Natural killer cell (primary cell): ENCODE results near the gene ABCD1. TPM values are rescaled to one million over a fixed set of nuclear protein-coding genes. Genes with fewer than 3 reads are reported as not detected.

Source experiments
- ATAC-seq, 3 donors: fragments of 150-1000 bp in 2 of 3; fragments of 200-7000 bp in 1 of 3; cut with Tn5 transposase; 1 replicate in 1 of 3; 2 replicates in 2 of 3; pipeline ENCODE4 v1.10.0; 2021; ENCODE audit warnings: mild to moderate bottlenecking in 2 of 3, moderate library complexity in 2 of 3
- DNase-seq, 2 donors: peaks; one replicate each; pipeline versions ENCODE4 v3.0.0 to v3.0.0-alpha.2; 2013 to 2021; ENCODE audit warnings: mixed read lengths in 1 of 2
- H3K27ac ChIP-seq: one replicate; pipeline ENCODE4 v1.5.1; 2013; ENCODE audit warnings: mild to moderate bottlenecking, low read length
- H3K27me3 ChIP-seq: one replicate; pipeline ENCODE4 v1.6.1; 2013; ENCODE audit warnings: low read length; ENCODE audit not compliant: control insufficient read depth, insufficient read depth
- H3K36me3 ChIP-seq: one replicate; pipeline ENCODE4 v1.6.1; 2013; ENCODE audit warnings: low read length; ENCODE audit not compliant: control insufficient read depth, insufficient read depth
- H3K4me1 ChIP-seq: one replicate; pipeline ENCODE4 v1.6.1; 2013; ENCODE audit warnings: low read length; ENCODE audit not compliant: control insufficient read depth, insufficient read depth
- H3K4me3 ChIP-seq: one replicate; pipeline ENCODE4 v1.5.1; 2013; ENCODE audit warnings: low read length
- H3K9me3 ChIP-seq: one replicate; pipeline ENCODE4 v1.6.1; 2013; ENCODE audit warnings: low read length; ENCODE audit not compliant: control insufficient read depth, insufficient read depth
- H3K27ac Mint-ChIP-seq, 2 donors: one replicate each; pipeline ENCODE4 v1.8.0; 2022; ENCODE audit warnings: mild to moderate bottlenecking in 2 of 2, mixed read lengths in 2 of 2, moderate library complexity in 1 of 2
- H3K27me3 Mint-ChIP-seq, 2 donors: one replicate each; pipeline ENCODE4 v1.8.0; 2022; ENCODE audit warnings: low read depth in 2 of 2, mixed read lengths in 2 of 2
- H3K36me3 Mint-ChIP-seq: one replicate; pipeline ENCODE4 v1.8.0; 2022; ENCODE audit warnings: mixed read lengths
- H3K4me1 Mint-ChIP-seq, 2 donors: one replicate each; pipeline ENCODE4 v1.8.0; 2022; ENCODE audit warnings: mixed read lengths in 2 of 2
- H3K4me3 Mint-ChIP-seq: one replicate; pipeline ENCODE4 v1.8.0; 2022; ENCODE audit warnings: mild to moderate bottlenecking, moderate library complexity, mixed read lengths
- H3K9me3 Mint-ChIP-seq, 2 donors: one replicate each; pipeline ENCODE4 v1.8.0; 2022; ENCODE audit warnings: mixed read lengths in 2 of 2
- CTCF ChIP-seq: fragments of 200-600 bp; IDR thresholded peaks from one replicate; pipeline ENCODE4 v1.8.0; 2022; ENCODE audit warnings: antibody characterized with exemption
- WGBS: methylation state at CpG from one replicate; pipeline ENCODE4 v1.1.7; 2013; ENCODE audit warnings: missing lambda C conversion rate; ENCODE audit not compliant: insufficient coverage; 5-methylcytosine and 5-hydroxymethylcytosine counted together
- intact Hi-C: fragments of 100-400 bp; cut with micrococcal nuclease; formaldehyde crosslinking; loops from one replicate; pipeline ENCODE4 v1.14.2; 2022
- total RNA-seq, 4 donors: library from RNA; stranded (reverse); fragments of 120-200 nt in 1 of 4; gene quantifications; one replicate each; pipeline versions ENCODE4 v1.2.3 to v1.2.4, GENCODE V29; 2013 to 2022

Gene ABCD1
- total RNA-seq, 3 donors from 2014 or later (not counting 1 experiment from before 2014, with no cell fraction given), result 12.2 to 13.9 (median 13.8) TPM

GRCh38 chrX:153722704-153723350, 1.8 kb upstream of the ABCD1 start:
- DNase-seq (peak in 1 of 2 donors; percentile 8), ATAC-seq (no peak)
- 29% methylated on average over 11 of the region's 12 CpGs for WGBS
- H3K4me3 Mint-ChIP-seq, result peak overlapping the region; percentile 81
- TF ChIP-seq CTCF, result no peak
- Histone ChIP-seq H3K36me3 (peaks cover 25% of the 10 kb centered on the region), H3K27ac (peak overlapping the region; percentile 53), H3K4me3 (peak overlapping the region; percentile 58), H3K4me1 (peaks cover 46% of the 10 kb centered on the region), H3K27me3 (no peaks in the 10 kb centered on the region), H3K9me3 (no peaks in the 10 kb centered on the region)
- H3K4me1 Mint-ChIP-seq, result peaks cover 18 to 34% of the 10 kb centered on the region in 2 donors
- H3K36me3 Mint-ChIP-seq, result no peaks in the 10 kb centered on the region
- peak overlapping the region; percentile 74 to 80 for H3K27ac Mint-ChIP-seq
- no peaks in the 10 kb centered on the region for H3K27me3 Mint-ChIP-seq
- H3K9me3 Mint-ChIP-seq, result no peaks in the 10 kb centered on the region
- intact Hi-C loops, result no loop called here

GRCh38 chrX:153723351-153724251, 1.1 kb upstream of the ABCD1 start:
- H3K4me1 Mint-ChIP-seq, result peaks cover 18 to 35% of the 10 kb centered on the region in 2 donors
- Histone ChIP-seq H3K27ac (peak overlapping the region; percentile 53), H3K27me3 (no peaks in the 10 kb centered on the region), H3K9me3 (no peaks in the 10 kb centered on the region), H3K4me3 (peak overlapping the region; percentile 58), H3K4me1 (peaks cover 54% of the 10 kb centered on the region), H3K36me3 (peaks cover 22% of the 10 kb centered on the region)
- WGBS, result 0% methylated on average over 78 of the region's 78 CpGs
- intact Hi-C loops, result no loop called here
- no peaks in the 10 kb centered on the region for H3K9me3 Mint-ChIP-seq
- no peaks in the 10 kb centered on the region for H3K36me3 Mint-ChIP-seq
- DNase-seq, result peak in 1 of 2 donors; percentile 77
- peak; percentile 2 to 15 (median 9) for ATAC-seq
- H3K27ac Mint-ChIP-seq, result peak overlapping the region; percentile 74 to 80
- no peak for TF ChIP-seq CTCF
- H3K27me3 Mint-ChIP-seq, result no peaks in the 10 kb centered on the region
- H3K4me3 Mint-ChIP-seq, result peak overlapping the region; percentile 85

DNA sequence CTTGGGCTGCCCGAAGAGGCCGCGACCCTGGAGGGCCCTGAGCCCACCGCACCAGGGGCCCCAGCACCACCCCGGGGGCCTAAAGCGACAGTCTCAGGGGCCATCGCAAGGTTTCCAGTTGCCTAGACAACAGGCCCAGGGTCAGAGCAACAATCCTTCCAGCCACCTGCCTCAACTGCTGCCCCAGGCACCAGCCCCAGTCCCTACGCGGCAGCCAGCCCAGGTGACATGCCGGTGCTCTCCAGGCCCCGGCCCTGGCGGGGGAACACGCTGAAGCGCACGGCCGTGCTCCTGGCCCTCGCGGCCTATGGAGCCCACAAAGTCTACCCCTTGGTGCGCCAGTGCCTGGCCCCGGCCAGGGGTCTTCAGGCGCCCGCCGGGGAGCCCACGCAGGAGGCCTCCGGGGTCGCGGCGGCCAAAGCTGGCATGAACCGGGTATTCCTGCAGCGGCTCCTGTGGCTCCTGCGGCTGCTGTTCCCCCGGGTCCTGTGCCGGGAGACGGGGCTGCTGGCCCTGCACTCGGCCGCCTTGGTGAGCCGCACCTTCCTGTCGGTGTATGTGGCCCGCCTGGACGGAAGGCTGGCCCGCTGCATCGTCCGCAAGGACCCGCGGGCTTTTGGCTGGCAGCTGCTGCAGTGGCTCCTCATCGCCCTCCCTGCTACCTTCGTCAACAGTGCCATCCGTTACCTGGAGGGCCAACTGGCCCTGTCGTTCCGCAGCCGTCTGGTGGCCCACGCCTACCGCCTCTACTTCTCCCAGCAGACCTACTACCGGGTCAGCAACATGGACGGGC, 579 bp downstream of the ABCD1 start:
- H3K4me1 Mint-ChIP-seq, result peaks cover 18 to 29% of the 10 kb centered on the region in 2 donors
- WGBS, result 66% methylated on average over 55 of the region's 55 CpGs
- H3K9me3 Mint-ChIP-seq, result no peaks in the 10 kb centered on the region
- intact Hi-C loops, result no loop called here
- Histone ChIP-seq H3K4me3 (peak overlapping the region; percentile 52), H3K4me1 (peaks cover 60% of the 10 kb centered on the region), H3K9me3 (no peaks in the 10 kb centered on the region), H3K27me3 (no peaks in the 10 kb centered on the region), H3K27ac (peak overlapping the region; percentile 85), H3K36me3 (peaks cover 11% of the 10 kb centered on the region)
- H3K4me3 Mint-ChIP-seq, result peak overlapping the region; percentile 72
- H3K36me3 Mint-ChIP-seq, result no peaks in the 10 kb centered on the region
- DNase-seq (peak; percentile 22 to 51), ATAC-seq (no peak)
- H3K27me3 Mint-ChIP-seq, result no peaks in the 10 kb centered on the region
- no peak for TF ChIP-seq CTCF
- peak overlapping the region in 1 of 2 donors; percentile 85 for H3K27ac Mint-ChIP-seq
